Effector CD8-positive, alpha-beta T cell (primary cell): ENCODE measurements around the gene FAM50A.

Experiments
- DNase-seq: peaks from one replicate; lab custom pipeline; 2025; lab: John Stamatoyannopoulos, UW

FAM50A gene

DNA sequence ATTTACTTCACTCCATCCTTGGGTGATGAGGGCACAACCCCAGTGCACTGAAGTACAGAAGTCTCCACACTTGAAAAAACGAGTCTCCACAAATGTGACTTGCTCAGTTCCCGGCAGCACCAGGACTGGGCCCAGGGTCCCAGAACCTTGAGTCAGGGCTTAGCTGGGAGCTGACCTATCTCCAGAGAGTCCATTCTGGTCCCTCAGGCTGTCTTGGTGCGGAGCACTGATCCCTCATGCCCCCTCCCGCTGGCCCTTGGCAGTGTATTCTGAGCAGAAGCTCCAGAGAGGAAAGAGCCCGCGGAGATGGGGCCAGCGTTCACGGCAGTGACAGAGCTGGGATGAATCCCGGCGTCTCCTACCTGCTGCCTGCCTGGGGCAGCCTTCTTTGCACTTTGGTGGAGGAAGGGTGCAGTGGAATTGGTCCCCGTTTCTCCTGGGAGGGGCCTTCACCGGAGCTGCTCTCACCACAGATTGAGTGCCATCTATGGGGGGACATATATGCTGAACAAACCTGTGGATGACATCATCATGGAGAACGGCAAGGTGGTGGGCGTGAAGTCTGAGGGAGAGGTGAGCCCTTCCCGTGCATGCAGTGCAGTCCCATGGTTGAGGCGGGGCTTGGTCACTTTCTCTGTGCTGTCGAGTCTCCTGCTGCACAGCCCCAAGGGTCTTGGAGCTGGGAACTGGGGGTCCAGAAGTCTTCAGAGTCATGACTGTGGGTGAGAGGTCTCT lies 3.2 kb upstream of the FAM50A start:
- DNase-seq, result no peak

DNA sequence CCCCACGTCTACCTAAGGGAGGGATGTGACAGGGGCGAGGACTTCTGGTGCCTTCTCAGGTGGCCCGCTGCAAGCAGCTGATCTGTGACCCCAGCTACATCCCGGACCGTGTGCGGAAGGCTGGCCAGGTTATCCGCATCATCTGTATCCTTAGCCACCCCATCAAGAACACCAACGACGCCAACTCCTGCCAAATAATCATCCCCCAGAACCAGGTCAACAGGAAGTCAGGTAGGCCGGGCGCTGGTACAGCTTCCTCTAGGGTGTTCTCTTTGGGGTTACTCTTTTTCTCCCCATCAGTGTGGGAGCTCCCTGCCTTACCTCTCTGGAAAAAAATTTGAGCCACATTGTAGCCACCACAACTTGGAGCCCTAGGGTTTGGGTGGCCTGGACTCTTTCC lies 2.4 kb upstream of the FAM50A start:
- no peak for DNase-seq

DNA sequence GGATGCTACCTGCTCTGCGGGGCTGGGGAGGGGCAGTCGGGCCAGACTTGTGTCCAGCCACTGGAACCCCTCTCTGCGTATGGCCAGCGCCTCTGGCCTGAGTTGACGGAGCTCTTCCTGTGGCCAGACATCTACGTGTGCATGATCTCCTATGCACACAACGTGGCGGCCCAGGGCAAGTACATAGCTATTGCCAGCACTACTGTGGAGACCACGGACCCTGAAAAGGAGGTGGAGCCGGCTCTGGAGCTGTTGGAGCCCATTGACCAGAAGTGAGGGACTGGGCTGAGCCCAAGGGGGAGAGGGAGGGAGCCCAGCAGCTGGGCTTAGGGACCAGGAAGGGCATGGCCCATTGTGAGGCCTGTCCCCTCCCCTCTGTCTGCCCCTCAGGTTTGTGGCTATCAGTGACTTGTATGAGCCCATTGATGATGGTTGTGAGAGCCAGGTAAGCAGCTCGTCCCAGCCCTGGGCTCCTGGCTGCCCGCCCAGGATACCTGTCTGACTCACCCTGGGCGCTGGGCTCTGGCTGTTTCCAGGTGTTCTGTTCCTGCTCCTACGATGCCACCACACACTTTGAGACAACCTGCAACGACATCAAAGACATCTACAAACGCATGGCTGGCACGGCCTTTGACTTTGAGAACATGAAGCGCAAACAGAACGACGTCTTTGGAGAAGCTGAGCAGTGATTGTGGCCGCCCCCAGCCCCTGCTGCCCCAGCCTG lies 1.8 kb upstream of the FAM50A start:
- no peak for DNase-seq

DNA sequence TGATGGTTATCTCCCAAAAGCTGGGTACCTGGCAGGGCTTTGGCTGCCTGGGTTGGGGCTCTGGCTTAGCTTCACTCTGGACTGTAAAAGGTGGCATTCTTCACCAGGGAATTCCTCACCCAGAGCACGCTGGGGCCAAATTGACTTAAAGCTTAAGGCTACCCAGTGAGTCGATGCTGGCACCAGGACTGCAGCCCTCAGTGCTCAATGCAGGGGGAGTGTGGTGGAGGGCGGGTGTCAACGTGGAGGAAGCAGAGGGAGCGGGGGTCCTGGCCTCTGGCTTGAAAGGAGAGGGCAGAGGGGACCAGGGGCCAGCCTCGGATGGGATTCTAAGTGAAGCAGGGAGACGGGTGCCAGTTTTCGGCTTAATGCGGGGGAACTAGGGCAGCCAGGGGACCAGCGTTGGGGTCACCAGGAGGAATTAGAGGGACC lies 446 bp upstream of the FAM50A start:
- no peak for DNase-seq

DNA sequence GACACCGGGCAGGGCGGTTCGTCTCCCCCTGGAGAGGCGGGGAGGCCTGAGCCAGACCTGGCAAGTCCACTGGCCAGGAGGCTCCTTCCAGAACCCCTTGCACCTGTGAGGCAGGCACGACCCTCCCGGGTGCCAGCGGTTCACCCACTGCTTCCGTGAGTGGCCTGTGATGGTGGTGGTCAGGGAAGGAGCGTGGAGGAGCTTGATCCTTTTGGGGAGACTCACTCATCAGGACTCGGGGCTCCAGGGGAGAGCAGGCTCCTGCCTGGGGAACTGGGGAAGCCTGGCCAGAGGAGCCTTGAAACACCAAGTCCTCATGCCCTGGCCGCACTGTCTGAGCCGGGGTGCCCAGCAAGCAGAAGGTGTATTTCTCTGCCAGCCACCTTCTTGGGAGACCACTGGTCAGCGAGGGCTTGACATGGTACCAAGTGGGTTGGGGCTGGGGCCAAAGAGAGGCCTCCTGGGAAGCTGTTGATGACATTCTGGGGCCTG lies 860 bp downstream of the FAM50A start:
- DNase-seq, result no peak

DNA sequence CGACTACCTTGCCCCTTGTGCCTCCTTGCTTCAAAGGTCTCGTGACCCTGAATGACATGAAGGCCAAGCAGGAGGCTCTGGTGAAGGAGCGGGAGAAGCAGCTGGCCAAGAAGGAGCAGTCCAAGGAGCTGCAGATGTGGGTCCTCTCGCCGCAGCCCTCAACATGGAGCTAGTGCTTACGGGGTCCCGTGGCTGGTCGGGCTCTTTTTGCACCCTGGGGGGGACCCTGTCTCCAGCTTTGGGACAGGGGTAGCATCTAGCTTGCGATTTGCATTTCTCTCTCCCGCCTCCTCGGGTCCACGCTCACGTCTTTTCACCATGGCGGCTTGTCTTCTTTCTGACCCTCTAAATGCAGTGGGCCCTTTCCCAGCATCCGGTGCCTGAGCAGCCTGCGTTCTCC lies 1.8 kb downstream of the FAM50A start:
- DNase-seq, result no peak

DNA sequence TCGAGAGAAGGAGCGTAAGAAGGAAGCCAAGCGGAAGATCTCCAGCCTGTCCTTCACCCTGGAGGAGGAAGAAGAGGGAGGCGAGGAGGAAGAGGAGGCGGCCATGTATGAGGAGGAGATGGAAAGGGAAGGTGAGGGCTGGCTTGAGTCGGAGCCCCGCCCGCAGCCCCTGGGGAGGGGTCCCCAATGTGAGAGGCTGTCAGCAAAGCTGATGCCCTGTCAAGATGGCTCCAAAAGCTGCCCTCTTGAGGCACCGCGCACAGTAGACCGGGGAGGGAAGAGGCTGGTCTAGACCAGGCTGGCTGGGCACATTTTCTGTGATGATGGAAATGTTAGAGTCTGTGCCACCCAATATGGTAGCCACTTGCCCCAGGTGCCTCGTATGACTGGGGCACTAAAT lies 2.5 kb downstream of the FAM50A start:
- DNase-seq, result no peak

DNA sequence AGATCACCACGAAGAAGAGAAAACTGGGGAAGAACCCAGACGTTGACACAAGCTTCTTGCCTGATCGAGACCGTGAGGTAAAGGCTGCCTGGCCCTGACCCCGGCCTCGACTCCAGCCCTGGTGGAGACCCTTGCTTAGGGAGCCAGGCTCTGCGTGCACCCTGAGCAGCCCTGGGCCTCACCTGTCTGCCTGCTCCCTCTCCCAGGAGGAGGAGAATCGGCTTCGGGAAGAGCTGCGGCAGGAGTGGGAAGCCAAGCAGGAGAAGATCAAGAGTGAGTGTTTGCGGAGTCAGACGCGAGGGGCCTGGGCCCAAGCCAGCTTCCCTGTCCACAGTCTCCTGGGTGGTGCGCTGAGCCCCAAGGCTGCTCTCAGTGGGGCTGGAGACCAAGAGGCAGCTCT lies 4.5 kb downstream of the FAM50A start:
- no peak for DNase-seq

DNA sequence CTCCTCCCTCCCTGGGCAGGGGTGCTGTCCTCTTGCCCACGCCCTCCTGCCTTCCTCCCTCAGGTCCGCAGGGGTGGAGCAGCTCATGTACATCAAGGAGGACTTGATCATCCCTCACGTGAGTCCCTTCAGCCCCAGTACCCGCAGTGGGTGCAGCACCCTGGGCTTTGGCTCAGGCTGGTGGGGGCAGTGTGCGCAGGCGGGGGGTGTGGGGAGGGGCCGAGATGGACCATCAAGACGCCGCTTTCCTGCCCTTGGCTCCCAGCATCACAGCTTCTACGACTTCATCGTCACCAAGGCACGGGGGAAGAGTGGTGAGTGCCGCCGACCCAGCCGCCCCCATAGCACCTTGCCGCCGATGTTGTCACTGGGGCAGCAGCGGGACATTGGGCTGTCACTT lies 5.7 kb downstream of the FAM50A start:
- DNase-seq, result no peak

DNA sequence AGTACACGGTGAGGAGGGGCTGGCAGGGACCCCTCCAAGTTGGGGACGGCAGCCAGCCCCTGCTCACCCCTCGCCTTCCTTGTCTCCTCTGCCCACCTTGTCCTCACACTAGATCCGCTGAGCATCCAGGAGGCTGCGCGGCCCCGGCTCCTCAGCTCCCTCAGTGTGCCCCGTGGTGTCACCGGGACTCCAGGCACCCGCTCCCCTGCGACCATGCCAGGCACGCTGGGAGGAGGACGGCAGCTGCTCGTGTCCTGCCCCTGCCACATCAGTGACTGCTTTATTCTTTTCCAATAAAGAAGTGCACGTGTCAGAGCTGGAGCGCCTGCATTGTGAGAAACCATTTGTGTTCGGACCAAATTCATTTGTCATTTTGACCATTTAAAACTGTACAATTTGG lies 6.4 kb downstream of the FAM50A start:
- DNase-seq, result no peak

DNA sequence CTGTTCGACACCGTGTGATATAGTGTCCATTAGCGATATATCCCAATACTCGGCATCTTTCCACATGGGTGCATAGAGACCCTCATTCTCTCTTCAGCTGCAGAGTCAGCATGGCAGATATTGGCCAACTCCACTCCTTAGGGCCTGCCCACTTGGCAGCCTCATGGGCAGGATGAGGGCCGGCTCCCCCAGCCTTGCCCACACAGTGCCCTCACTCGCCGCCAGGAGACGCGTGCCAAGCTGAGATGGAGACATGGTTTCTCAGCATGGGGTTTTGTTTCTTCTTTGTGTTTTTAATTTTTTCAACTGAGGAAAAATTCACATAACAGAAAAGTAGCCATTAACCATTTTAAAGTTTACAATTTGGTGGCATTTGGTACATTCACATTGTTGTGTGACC lies 8.9 kb downstream of the FAM50A start:
- no peak for DNase-seq

DNA sequence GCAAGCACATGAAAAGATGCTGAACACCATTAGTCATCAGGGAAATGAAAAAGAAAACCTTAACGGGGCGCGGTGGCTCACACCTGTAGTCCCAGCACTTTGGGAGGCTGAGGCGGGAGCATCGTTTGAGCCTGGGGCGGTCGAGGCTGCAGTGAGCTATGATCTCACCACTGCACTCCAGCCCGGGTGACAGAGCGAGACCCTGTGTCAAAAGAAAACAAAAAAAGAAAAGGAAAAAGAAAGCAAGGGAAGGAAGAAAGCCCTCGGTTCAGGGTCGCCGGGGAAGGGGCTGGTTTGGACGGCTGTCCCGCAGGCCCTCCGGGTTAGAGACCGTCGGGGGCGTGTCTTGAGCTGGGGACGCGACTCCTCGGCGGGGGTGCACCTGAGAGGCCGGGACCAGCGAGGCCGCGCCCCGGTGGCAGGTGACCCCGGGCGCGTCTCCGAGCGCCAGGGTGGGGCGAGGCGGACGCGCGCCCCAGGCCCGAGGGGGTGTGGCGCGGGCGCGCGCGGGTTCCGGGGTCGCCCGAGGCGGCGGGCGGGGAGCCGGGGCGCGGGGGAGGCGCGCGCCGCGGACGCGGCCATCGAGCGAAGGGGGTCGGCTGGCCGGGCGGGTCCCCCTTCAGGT lies 13.7 kb downstream of the FAM50A start:
- DNase-seq, result peak; percentile 48

DNA sequence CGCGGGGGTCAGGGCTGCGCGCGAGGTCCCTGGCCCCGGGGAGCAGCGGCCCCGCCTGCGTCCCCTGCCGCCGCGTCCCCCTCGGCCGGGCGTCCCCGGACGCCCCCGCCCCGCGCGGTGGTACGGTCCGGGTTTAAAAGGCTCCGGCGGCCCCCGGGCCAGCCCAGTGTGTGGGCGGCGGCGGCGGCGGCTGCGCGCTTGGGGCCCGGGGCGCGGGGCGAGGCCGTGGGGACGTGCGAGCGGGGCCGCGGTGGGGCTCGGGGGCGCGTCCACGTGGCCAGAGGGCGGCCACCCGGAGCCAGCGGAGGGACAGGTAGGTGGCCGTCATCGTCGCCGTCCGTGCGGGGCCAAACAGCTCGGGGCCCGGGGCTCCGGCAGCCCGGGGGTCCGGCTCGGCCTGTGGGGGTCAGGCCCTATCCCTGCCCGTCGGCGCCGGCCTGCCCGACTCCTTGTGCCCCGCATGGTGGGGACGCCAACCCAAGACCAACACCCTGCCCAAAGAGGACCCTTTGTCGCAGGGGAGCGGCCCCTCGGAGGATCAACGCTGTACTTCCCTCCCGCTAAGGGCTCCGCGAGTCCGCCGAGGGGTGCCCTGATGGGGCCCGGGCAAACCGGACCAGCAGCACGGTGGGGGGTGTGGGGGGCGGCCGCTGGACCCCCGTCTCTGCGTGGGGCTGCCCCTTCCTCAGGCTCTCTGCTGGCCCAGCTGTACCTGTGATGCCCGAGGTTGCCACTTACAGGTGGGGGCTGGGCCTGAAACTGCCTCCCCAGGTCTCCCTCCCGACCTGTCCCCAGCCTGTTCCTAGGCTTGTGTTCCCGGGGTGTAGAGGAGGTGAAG lies 14.4 kb downstream of the FAM50A start, which contains the start of gene PLXNA3:
Gene PLXNA3, plus strand, starts transcription at position 166 of the 838 bp plus-strand sequence. CDS start 1,903 bp downstream, outside the sequence.
- DNase-seq, result peak; percentile 55

DNA sequence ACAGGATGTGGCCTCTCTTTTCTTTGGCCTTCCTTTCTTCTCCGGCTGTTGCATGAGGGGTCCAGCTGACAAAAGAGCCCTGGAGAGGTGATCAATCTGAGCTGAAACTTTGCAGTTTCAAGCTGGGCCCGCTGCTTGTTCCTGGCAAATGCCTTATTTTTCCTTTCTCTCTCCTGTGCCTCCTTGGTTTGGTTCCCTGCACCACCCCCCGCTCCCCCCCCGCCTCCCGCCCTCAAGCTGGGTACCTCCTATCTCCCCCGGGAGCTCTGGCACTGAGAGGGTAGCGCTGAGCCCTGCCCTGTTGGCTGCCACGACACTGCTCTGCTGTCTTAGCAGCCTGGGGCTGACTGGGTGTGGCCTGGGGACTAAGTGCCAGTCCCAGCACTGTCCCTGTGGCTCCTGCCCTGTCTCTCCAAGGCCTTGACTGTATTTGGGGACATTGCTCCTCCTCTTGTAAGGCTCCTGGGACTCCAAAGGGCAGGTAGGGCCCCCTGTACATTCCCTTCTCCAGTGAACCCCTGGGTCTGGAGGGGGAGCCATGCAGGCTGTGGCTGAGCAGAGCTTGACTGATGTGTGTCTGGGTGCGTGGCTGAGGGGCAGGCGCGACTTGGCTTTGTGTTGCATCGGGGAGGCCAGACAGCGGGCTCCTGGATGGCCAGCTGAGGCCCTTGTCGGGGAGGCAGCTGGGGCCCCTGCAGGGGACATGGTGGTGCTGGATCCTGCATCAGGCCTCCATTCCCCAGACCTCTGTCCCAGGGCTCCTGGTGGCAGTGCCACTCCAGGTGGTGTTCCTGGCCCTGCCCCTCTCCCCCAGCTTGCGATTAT lies 15.2 kb downstream of the FAM50A start:
- DNase-seq, result no peak

DNA sequence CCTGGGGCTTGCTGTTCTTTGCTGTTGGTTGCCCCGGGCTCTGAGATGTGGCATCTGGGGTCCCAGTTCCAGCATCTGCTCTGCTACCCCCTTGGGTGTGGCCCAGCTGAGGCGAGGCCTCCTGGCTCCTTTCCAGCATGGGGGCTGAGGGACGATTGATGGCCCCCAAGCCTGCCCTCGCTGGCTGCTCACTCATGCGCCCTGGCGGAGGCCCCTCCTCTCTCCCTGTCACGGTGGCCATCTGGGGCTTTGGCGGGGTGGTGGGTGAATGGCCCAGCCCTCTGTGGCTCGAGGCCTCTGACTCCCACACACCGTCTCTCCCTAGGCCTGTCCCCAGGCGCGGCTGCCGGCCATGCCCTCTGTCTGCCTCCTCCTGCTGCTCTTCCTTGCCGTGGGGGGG lies 15.9 kb downstream of the FAM50A start:
- DNase-seq, result no peak

DNA sequence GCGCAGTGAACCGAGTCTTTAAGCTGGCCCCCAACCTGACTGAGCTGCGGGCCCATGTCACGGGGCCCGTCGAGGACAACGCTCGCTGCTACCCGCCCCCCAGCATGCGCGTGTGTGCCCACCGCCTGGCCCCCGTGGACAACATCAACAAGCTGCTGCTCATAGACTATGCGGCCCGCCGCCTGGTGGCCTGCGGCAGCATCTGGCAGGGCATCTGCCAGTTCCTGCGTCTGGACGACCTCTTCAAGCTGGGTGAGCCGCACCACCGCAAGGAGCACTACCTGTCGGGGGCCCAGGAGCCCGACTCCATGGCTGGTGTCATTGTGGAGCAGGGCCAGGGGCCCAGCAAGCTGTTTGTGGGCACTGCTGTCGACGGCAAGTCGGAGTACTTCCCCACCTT lies 16.4 kb downstream of the FAM50A start:
- no peak for DNase-seq

DNA sequence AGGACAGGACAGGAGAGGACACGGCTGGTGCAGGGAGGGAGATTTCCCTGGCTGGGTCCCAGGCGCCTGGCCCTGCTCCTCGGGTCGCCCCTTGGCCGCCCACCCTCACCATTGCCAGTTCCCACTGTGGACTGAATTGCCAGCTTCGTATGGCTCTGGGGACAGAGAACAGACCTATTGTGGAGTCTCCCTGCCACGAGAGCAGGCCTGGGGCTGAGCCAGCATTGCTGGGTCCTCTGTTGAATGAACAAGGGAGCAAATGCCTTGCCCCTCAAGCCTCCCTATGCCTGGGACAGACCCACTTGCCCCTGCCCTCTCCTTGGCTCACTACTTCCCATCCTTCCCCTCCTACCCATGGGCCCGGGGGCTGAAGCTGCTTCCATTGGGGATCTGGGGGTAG lies 18.5 kb downstream of the FAM50A start:
- DNase-seq, result no peak

DNA sequence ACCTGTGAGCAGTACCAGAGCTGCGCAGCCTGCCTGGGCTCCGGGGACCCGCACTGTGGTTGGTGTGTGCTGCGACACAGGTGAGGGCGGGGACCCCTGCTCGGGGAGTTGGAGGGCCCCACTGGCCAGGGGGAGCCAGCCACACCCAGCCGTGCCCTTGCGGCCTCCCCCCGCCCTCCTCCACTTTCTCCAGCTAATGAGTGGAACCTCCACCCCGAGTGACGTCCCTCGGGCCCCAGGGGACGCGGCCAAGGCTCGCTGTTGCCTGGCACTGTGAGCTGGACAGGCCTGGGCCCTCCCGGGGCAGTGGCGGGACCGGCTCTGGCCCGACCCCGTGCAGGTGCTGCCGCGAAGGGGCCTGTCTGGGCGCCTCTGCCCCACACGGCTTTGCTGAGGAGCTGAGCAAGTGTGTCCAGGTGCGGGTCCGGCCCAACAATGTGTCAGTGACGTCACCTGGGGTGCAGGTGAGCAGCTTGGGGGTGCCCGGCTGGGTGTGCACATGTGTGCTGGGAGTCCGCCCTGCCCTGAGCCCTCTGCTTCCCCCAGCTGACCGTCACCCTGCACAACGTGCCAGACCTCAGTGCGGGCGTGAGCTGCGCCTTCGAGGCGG lies 19.8 kb downstream of the FAM50A start:
- DNase-seq, result no peak

DNA sequence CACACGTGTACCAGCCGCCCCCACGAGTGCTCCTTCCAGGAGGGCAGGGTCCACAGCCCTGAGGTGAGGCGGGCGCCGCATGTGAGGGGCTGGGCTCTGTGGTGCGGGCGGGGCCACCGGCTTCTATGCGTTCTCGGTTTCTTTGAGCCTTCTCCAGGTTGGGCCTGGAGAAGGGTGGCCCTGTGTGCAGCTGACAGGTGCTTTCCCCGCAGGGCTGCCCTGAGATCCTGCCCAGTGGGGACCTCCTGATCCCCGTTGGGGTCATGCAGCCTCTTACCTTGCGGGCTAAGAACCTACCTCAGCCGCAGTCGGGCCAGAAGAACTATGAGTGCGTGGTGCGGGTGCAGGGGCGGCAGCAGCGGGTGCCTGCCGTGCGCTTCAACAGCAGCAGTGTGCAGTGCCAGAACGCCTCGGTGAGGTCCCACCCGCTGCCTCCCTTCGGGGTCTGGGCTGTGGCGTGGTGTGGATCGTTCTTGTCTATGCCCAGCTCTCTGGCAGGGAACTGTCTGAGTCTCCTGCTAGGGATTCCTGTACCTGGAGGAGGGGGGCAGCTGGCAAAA lies 20.9 kb downstream of the FAM50A start:
- DNase-seq, result no peak

DNA sequence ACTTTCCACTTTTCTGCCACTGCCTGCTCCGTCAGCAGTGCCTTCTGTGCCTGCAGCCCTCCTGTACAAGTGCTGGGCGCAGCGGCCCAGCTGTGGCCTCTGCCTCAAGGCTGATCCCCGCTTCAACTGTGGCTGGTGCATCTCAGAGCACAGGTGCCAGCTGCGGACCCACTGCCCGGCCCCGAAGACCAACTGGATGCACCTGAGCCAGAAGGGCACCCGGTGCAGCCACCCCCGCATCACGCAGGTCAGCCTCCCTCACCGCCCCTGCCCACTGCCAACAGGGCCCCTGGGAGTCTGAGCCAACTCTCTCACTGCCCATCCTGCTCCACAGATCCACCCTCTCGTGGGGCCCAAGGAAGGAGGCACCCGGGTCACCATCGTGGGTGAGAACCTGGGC lies 21.7 kb downstream of the FAM50A start:
- no peak for DNase-seq
